K562 (cell line): ENCODE results near the gene NAIF1. TPM values are rescaled to one million over a fixed set of nuclear protein-coding genes. Genes with fewer than 3 reads are reported as not detected.

ENCODE experiments used
- BCOR ChIP-seq: fragments of 450-650 bp; IDR thresholded peaks from 2 replicates; pipeline ENCODE4 v1.6.1; 2016
- BMI1 ChIP-seq: fragments of 150-350 bp; IDR thresholded peaks from 2 replicates; pipeline ENCODE4 v1.6.1; 2014; ENCODE audit warnings: low read length
- CCNT2 ChIP-seq: IDR thresholded peaks from 2 replicates; pipeline ENCODE4 v1.6.1; 2011; ENCODE audit warnings: borderline replicate concordance, low read depth, mild to moderate bottlenecking, moderate library complexity, mixed read lengths, low read length; ENCODE audit not compliant: insufficient read length; ENCODE audit errors: extremely low read depth
- EGR1 ChIP-seq: fragments of 450-650 bp; conservative IDR thresholded peaks from 2 replicates; pipeline ENCODE4 v1.6.1; 2017; ENCODE audit warnings: mild to moderate bottlenecking
- ELF4 ChIP-seq: fragments of 450-650 bp; formaldehyde crosslinking; IDR thresholded peaks from 2 replicates; pipeline ENCODE4 v1.4.0; 2022; ENCODE audit warnings: missing genetic modification characterization
- EP400 ChIP-seq: fragments of 450-650 bp; IDR thresholded peaks from 2 replicates; pipeline ENCODE4 v1.6.1; 2017; ENCODE audit warnings: antibody characterized with exemption, mild to moderate bottlenecking, moderate library complexity
- KDM4B ChIP-seq, 2 experiments: fragments of 450-650 bp in 1 of 2; sonication (generic) in 1 of 2; IDR thresholded peaks; 2 replicates each; pipeline ENCODE4 v1.6.1; 2016 to 2017; ENCODE audit warnings: borderline replicate concordance in 2 of 2, antibody characterized with exemption in 1 of 2, low read depth in 1 of 2, mild to moderate bottlenecking in 1 of 2
- KLF10 ChIP-seq: fragments of 250-450 bp; sonication (Bioruptor Pico); IDR thresholded peaks from 2 replicates; pipeline ENCODE4 v1.6.1; 2021; ENCODE audit warnings: matching md5 sums
- MXI1 ChIP-seq: IDR thresholded peaks from 2 replicates; pipeline ENCODE4 v1.6.1; 2011; ENCODE audit warnings: low read depth, mild to moderate bottlenecking, improper control_type of control experiment, low read length
- NELFE ChIP-seq: IDR thresholded peaks from 2 replicates; pipeline ENCODE4 v1.6.1; 2011; ENCODE audit warnings: mild to moderate bottlenecking; ENCODE audit not compliant: insufficient read depth, insufficient read length
- NR2F6 ChIP-seq: fragments of 450-650 bp; formaldehyde crosslinking; IDR thresholded peaks from 2 replicates; pipeline ENCODE4 v1.4.0; 2020; ENCODE audit warnings: mild to moderate bottlenecking
- RBFOX2 ChIP-seq: fragments of 200-400 bp; formaldehyde crosslinking; IDR thresholded peaks from 2 replicates; pipeline ENCODE4 v1.6.1; 2017; ENCODE audit warnings: low read depth, mild to moderate bottlenecking, low read length, moderate library complexity
- SP2 ChIP-seq: IDR thresholded peaks from 2 replicates; pipeline ENCODE4 v1.6.1; 2011; ENCODE audit warnings: mild to moderate bottlenecking, low read depth, low read length, moderate library complexity; ENCODE audit not compliant: poor library complexity, severe bottlenecking; ENCODE audit errors: extremely low read depth
- TARDBP ChIP-seq: fragments of 450-650 bp; IDR thresholded peaks from 2 replicates; pipeline ENCODE4 v1.6.1; 2016
- TEAD1 ChIP-seq, 2 experiments: fragments of 450-650 bp in 1 of 2; sonication (generic) in 1 of 2; formaldehyde crosslinking; IDR thresholded peaks; 2 replicates each; pipeline versions ENCODE4 v1.4.0 to v1.8.0; 2020 to 2022; ENCODE audit warnings: mild to moderate bottlenecking in 2 of 2, missing genetic modification reagents in 1 of 2
- ZFX ChIP-seq: sonication (generic); formaldehyde crosslinking; IDR thresholded peaks from 2 replicates; pipeline ENCODE4 v1.8.0; 2022; ENCODE audit warnings: mild to moderate bottlenecking, missing genetic modification reagents, moderate library complexity
- ZNF143 ChIP-seq: sonication (generic); formaldehyde crosslinking; IDR thresholded peaks from 2 replicates; pipeline ENCODE4 v1.9.0; 2022; ENCODE audit warnings: mild to moderate bottlenecking, missing genetic modification reagents
- ZNF431 ChIP-seq: sonication (generic); formaldehyde crosslinking; IDR thresholded peaks from 2 replicates; pipeline ENCODE4 v1.8.0; 2022; ENCODE audit warnings: mild to moderate bottlenecking, missing genetic modification reagents
- ZNF583 ChIP-seq: fragments of 250-450 bp; sonication (Bioruptor Pico); IDR thresholded peaks from 2 replicates; pipeline ENCODE4 v1.4.0; 2020
- polyA plus RNA-seq, 8 experiments: library from polyadenylated mRNA; depleted of rRNA in 4 of 8; stranded (reverse) in 5 of 8; unstranded in 3 of 8; fragments of >200 nt; fragmentation: Nextera tagmentation in 2 of 8; fragmentation: Illumina TruSeq in 1 of 8; extraction: Ambion mirVana in 2 of 8; extraction: Trizol in 1 of 8; gene quantifications; 2 replicates each; pipeline versions ENCODE4 v1.2.1 to v1.2.3, GENCODE V29; 2011 to 2014; ENCODE audit warnings: inconsistent platforms in 1 of 8, missing spikeins in 1 of 8
- total RNA-seq, 7 experiments: library from RNA; depleted of rRNA in 6 of 7; stranded (reverse); fragments of >200 nt in 6 of 7; fragmentation: Illumina TruSeq in 2 of 7; extraction: Trizol in 2 of 7; gene quantifications; 2 replicates each; pipeline versions ENCODE4 v1.2.1 to v1.2.3, GENCODE V29; 2011 to 2021; ENCODE audit warnings: low replicate concordance in 1 of 7
- TF ChIP-seq, protein P1 (sequence below): IDR thresholded peaks from 2 replicates; pipeline ENCODE4 v1.6.1; 2011; ENCODE audit not compliant: insufficient read length; ENCODE audit errors: extremely low read depth
- TF ChIP-seq, protein P2 (sequence below): fragments of 250-450 bp; sonication (Bioruptor Pico); IDR thresholded peaks from 2 replicates; pipeline ENCODE4 v1.9.0; 2021; ENCODE audit warnings: mild to moderate bottlenecking, inconsistent platforms
- TF ChIP-seq, protein P3 (sequence below): sonication (generic); formaldehyde crosslinking; IDR thresholded peaks from 2 replicates; pipeline ENCODE4 v1.4.0; 2020; ENCODE audit warnings: mild to moderate bottlenecking, missing genetic modification reagents
- TF ChIP-seq, protein P4 (sequence below): fragments of 450-650 bp; formaldehyde crosslinking; IDR thresholded peaks from 2 replicates; pipeline ENCODE4 v1.4.0; 2020; ENCODE audit warnings: mild to moderate bottlenecking

NAIF1 gene
- total and polyA plus RNA-seq, 9 of the 15 experiments (the other 6 are each of a cell fraction or from before 2014, with no cell fraction given), result 4.8 to 26.6 (median 17.2) TPM

DNA sequence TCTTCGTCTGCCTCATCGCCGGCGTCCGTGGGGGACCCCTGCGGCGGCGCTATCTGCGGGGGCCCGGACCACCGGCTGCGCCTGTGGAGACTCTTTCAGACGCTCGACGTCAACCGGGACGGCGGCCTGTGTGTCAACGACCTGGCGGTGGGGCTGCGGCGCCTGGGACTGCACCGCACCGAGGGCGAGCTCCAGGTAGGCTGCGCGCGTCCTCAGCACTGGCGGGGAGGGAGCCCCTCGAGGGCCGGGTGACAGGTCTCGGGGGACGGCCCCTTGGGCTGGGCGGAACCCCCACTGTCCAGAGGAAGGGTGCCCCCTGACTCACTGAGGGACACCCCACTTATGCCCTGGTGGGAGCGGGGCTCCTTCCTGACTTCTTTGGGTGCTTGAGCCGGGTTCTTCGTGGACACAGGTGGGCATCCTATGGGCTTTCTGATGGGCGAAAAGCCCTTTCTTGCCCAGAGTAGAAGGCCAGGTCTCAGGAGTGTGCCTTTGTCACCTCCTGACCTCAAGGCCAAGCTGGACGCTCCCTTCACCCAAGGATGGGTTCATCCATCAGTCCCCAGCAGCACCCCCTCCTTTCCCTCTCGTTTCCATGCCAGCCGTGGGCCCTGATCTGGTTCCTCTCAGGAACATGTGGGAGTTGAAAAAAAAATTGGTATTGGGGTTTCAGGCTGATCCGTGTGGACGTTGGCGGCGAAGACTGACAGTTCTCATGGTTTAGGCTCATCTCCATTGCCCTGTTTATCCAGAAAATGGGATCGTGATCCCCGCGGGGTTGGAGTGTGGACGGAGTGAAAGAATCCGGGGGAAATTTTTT, 1.5 kb upstream of the NAIF1 start (continued):
- TF ChIP-seq, protein P1, sequence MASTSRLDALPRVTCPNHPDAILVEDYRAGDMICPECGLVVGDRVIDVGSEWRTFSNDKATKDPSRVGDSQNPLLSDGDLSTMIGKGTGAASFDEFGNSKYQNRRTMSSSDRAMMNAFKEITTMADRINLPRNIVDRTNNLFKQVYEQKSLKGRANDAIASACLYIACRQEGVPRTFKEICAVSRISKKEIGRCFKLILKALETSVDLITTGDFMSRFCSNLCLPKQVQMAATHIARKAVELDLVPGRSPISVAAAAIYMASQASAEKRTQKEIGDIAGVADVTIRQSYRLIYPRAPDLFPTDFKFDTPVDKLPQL, result no peak
- peak; percentile 16 for TF ChIP-seq CCNT2
- TF ChIP-seq, protein P2, sequence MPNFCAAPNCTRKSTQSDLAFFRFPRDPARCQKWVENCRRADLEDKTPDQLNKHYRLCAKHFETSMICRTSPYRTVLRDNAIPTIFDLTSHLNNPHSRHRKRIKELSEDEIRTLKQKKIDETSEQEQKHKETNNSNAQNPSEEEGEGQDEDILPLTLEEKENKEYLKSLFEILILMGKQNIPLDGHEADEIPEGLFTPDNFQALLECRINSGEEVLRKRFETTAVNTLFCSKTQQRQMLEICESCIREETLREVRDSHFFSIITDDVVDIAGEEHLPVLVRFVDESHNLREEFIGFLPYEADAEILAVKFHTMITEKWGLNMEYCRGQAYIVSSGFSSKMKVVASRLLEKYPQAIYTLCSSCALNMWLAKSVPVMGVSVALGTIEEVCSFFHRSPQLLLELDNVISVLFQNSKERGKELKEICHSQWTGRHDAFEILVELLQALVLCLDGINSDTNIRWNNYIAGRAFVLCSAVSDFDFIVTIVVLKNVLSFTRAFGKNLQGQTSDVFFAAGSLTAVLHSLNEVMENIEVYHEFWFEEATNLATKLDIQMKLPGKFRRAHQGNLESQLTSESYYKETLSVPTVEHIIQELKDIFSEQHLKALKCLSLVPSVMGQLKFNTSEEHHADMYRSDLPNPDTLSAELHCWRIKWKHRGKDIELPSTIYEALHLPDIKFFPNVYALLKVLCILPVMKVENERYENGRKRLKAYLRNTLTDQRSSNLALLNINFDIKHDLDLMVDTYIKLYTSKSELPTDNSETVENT (CRISPR knock-in tag), result no peak
- no peak for TF ChIP-seq ELF4
- TF ChIP-seq EP400, result no peak
- TF ChIP-seq TARDBP, result no peak
- TF ChIP-seq MXI1, result no peak
- TF ChIP-seq KDM4B (IDR thresholded peaks at IDR 0.05; ENCODE audit: borderline replicate concordance in 2 of 2, low read depth in 1 of 2), result no peak
- no peak for TF ChIP-seq TEAD1 (CRISPR knock-in tag; IDR thresholded peaks at IDR 0.05)
- peak; percentile 20; the same call in 1 of the 2 replicates for TF ChIP-seq ZFX (CRISPR knock-in tag)
- no peak for TF ChIP-seq ZNF583 (CRISPR knock-in tag)
- TF ChIP-seq, protein P3, sequence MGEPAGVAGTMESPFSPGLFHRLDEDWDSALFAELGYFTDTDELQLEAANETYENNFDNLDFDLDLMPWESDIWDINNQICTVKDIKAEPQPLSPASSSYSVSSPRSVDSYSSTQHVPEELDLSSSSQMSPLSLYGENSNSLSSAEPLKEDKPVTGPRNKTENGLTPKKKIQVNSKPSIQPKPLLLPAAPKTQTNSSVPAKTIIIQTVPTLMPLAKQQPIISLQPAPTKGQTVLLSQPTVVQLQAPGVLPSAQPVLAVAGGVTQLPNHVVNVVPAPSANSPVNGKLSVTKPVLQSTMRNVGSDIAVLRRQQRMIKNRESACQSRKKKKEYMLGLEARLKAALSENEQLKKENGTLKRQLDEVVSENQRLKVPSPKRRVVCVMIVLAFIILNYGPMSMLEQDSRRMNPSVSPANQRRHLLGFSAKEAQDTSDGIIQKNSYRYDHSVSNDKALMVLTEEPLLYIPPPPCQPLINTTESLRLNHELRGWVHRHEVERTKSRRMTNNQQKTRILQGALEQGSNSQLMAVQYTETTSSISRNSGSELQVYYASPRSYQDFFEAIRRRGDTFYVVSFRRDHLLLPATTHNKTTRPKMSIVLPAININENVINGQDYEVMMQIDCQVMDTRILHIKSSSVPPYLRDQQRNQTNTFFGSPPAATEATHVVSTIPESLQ (CRISPR knock-in tag), result no peak
- TF ChIP-seq NELFE, result no peak
- TF ChIP-seq BCOR, result no peak
- TF ChIP-seq SP2, result no peak
- TF ChIP-seq ZNF143 (CRISPR knock-in tag), result no peak
- TF ChIP-seq NR2F6 (CRISPR knock-in tag), result no peak
- no peak for TF ChIP-seq KLF10
- TF ChIP-seq BMI1, result no peak
- TF ChIP-seq EGR1, result peak; percentile 76
- TF ChIP-seq, protein P4, sequence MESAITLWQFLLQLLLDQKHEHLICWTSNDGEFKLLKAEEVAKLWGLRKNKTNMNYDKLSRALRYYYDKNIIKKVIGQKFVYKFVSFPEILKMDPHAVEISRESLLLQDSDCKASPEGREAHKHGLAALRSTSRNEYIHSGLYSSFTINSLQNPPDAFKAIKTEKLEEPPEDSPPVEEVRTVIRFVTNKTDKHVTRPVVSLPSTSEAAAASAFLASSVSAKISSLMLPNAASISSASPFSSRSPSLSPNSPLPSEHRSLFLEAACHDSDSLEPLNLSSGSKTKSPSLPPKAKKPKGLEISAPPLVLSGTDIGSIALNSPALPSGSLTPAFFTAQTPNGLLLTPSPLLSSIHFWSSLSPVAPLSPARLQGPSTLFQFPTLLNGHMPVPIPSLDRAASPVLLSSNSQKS (CRISPR knock-in tag), result no peak
- TF ChIP-seq RBFOX2, result peak; percentile 82
- TF ChIP-seq ZNF431 (CRISPR knock-in tag), result no peak
